ENCODE results near the gene FBLN1.

FBLN1 gene

GRCh38 chr22:45562102-45562501 lies 59.4 kb downstream of the FBLN1 start:
- Histone ChIP-seq H3K27me3 (ENCODE audit: control insufficient read depth in 2 of 2, insufficient read depth in 2 of 2, low read length in 2 of 2) (peaks cover 2% of the 10 kb centered on the region in 2 donors), H3K4me3 (ENCODE audit: low read length in 2 of 2) (no peak overlapping the region), H3K9ac (ENCODE audit: low read depth in 1 of 2, low read length in 2 of 2) (no peak overlapping the region), H3K9me3 (ENCODE audit: control insufficient read depth in 2 of 2, low read length in 2 of 2) (peaks cover 0 to 3% of the 10 kb centered on the region in 2 donors), H3K27ac (ENCODE audit: low read depth in 2 of 2, low read length in 2 of 2) (no peak overlapping the region), H3K36me3 (ENCODE audit: control insufficient read depth in 2 of 2, insufficient read depth in 2 of 2, low read length in 2 of 2) (peaks cover 0 to 5% of the 10 kb centered on the region in 2 donors), H3K4me1 (ENCODE audit: control insufficient read depth in 2 of 2, insufficient read depth in 2 of 2, low read length in 2 of 2) (no peaks in the 10 kb centered on the region)

- H3K27me3 ChIP-seq (ENCODE audit: control insufficient read depth in 2 of 2, insufficient read depth in 2 of 2, low read length in 2 of 2), result peaks cover 2% of the 10 kb centered on the region in 2 donors
Observed at GRCh38 chr22:45562537-45563361, 60.1 kb downstream of the FBLN1 start.

GRCh38 chr22:45563362-45564040 lies 60.8 kb downstream of the FBLN1 start:
- no peak overlapping the region for H3K27ac ChIP-seq (ENCODE audit: low read depth in 2 of 2, low read length in 2 of 2)
- H3K9ac ChIP-seq (ENCODE audit: low read depth in 1 of 2, low read length in 2 of 2), result no peak overlapping the region
- peaks cover 0 to 5% of the 10 kb centered on the region in 2 donors for H3K36me3 ChIP-seq (ENCODE audit: control insufficient read depth in 2 of 2, insufficient read depth in 2 of 2, low read length in 2 of 2)
- no peaks in the 10 kb centered on the region for H3K4me1 ChIP-seq (ENCODE audit: control insufficient read depth in 2 of 2, insufficient read depth in 2 of 2, low read length in 2 of 2)
- H3K9me3 ChIP-seq (ENCODE audit: control insufficient read depth in 2 of 2, low read length in 2 of 2), result peaks cover 0 to 3% of the 10 kb centered on the region in 2 donors
- no peak overlapping the region for H3K4me3 ChIP-seq (ENCODE audit: low read length in 2 of 2)
- H3K27me3 ChIP-seq (ENCODE audit: control insufficient read depth in 2 of 2, insufficient read depth in 2 of 2, low read length in 2 of 2), result peaks cover 2% of the 10 kb centered on the region in 2 donors

More at GRCh38 chr22:45562537-45563361, 60.1 kb downstream of the FBLN1 start:
- no peaks in the 10 kb centered on the region for H3K4me1 ChIP-seq (ENCODE audit: control insufficient read depth in 2 of 2, insufficient read depth in 2 of 2, low read length in 2 of 2)
- no peak overlapping the region for H3K9ac ChIP-seq (ENCODE audit: low read depth in 1 of 2, low read length in 2 of 2)
- no peak overlapping the region for H3K4me3 ChIP-seq (ENCODE audit: low read length in 2 of 2)
- peaks cover 0 to 3% of the 10 kb centered on the region in 2 donors for H3K9me3 ChIP-seq (ENCODE audit: control insufficient read depth in 2 of 2, low read length in 2 of 2)
- no peak overlapping the region for H3K27ac ChIP-seq (ENCODE audit: low read depth in 2 of 2, low read length in 2 of 2)
- peaks cover 0 to 5% of the 10 kb centered on the region in 2 donors for H3K36me3 ChIP-seq (ENCODE audit: control insufficient read depth in 2 of 2, insufficient read depth in 2 of 2, low read length in 2 of 2)

DNA sequence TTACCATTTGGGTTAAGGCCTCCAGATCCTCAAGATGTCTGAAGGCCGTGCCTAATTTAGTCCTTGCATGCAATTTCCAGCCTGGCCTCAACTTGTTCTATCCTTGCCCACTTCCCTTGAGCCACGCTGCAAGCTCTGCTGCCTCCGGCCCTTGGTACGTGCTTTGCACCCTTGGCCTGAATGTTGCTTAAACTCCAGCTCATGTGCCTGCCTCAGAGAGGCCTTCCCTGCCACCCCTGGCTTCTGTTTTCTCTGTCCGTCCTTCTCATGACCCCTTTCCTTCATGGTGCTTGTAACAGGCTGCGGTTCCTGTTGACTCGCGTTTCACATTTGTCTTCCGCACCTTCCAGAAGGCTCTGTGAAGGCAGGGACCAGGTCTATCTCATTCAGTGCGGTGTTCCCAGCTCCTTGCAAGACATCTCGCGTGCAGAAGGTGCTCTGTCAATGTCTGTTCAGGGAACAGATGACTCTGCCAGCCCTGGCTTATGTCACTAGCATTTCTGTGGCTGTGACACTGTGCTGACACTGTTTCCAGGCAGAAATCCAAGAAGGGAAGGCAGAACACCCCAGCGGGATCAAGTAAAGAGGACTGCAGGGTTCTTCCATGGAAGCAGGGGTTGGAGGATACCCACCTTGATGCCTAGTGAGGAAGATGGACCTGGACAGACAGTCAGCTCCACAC lies 61.8 kb downstream of the FBLN1 start:
- no peak overlapping the region for H3K4me3 ChIP-seq (ENCODE audit: low read length in 2 of 2)
- no peak overlapping the region for H3K27ac ChIP-seq (ENCODE audit: low read depth in 2 of 2, low read length in 2 of 2)
- H3K36me3 ChIP-seq (ENCODE audit: control insufficient read depth in 2 of 2, insufficient read depth in 2 of 2, low read length in 2 of 2), result peaks cover 0 to 5% of the 10 kb centered on the region in 2 donors
- peaks cover 0 to 3% of the 10 kb centered on the region in 2 donors for H3K9me3 ChIP-seq (ENCODE audit: control insufficient read depth in 2 of 2, low read length in 2 of 2)
- no peak overlapping the region for H3K9ac ChIP-seq (ENCODE audit: low read depth in 1 of 2, low read length in 2 of 2)
- H3K4me1 ChIP-seq (ENCODE audit: control insufficient read depth in 2 of 2, insufficient read depth in 2 of 2, low read length in 2 of 2), result no peaks in the 10 kb centered on the region
- H3K27me3 ChIP-seq (ENCODE audit: control insufficient read depth in 2 of 2, insufficient read depth in 2 of 2, low read length in 2 of 2), result peaks cover 2% of the 10 kb centered on the region in 2 donors

DNA sequence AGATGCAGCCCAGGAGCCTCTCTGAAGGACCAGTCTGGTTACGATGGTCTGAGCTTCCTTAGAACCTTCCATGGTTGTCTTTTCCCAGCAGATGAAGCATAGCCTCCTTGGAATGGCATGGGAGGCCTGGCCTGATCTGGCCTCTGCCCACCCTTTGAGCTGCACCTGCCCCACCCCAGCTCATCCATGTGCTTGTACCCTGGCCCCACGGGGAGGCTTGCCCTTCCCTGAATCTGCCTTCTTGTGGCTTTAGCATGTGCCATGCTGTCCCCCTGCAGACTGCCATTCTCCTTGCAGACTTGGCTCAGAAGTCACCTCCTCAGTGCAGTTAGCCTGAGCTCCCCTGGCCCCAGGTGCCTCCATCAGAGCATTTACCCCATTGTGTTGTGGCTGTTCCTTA lies 62.5 kb downstream of the FBLN1 start:
- peaks cover 2% of the 10 kb centered on the region in 2 donors for H3K27me3 ChIP-seq (ENCODE audit: control insufficient read depth in 2 of 2, insufficient read depth in 2 of 2, low read length in 2 of 2)
- no peaks in the 10 kb centered on the region for H3K4me1 ChIP-seq (ENCODE audit: control insufficient read depth in 2 of 2, insufficient read depth in 2 of 2, low read length in 2 of 2)
- H3K4me3 ChIP-seq (ENCODE audit: low read length in 2 of 2), result no peak overlapping the region
- peaks cover 0 to 5% of the 10 kb centered on the region in 2 donors for H3K36me3 ChIP-seq (ENCODE audit: control insufficient read depth in 2 of 2, insufficient read depth in 2 of 2, low read length in 2 of 2)
- peaks cover 0 to 3% of the 10 kb centered on the region in 2 donors for H3K9me3 ChIP-seq (ENCODE audit: control insufficient read depth in 2 of 2, low read length in 2 of 2)
- no peak overlapping the region for H3K9ac ChIP-seq (ENCODE audit: low read depth in 1 of 2, low read length in 2 of 2)
- no peak overlapping the region for H3K27ac ChIP-seq (ENCODE audit: low read depth in 2 of 2, low read length in 2 of 2)

- Histone ChIP-seq H3K4me1 (ENCODE audit: control insufficient read depth in 2 of 2, insufficient read depth in 2 of 2, low read length in 2 of 2) (no peaks in the 10 kb centered on the region), H3K9ac (ENCODE audit: low read depth in 1 of 2, low read length in 2 of 2) (no peak overlapping the region), H3K9me3 (ENCODE audit: control insufficient read depth in 2 of 2, low read length in 2 of 2) (no peaks in the 10 kb centered on the region), H3K27ac (ENCODE audit: low read depth in 2 of 2, low read length in 2 of 2) (no peak overlapping the region), H3K27me3 (ENCODE audit: control insufficient read depth in 2 of 2, insufficient read depth in 2 of 2, low read length in 2 of 2) (peaks cover 2% of the 10 kb centered on the region in 2 donors), H3K4me3 (ENCODE audit: low read length in 2 of 2) (no peak overlapping the region), H3K36me3 (ENCODE audit: control insufficient read depth in 2 of 2, insufficient read depth in 2 of 2, low read length in 2 of 2) (peaks cover 0 to 5% of the 10 kb centered on the region in 2 donors)
Observed at GRCh38 chr22:45565973-45566372, 63.3 kb downstream of the FBLN1 start.

GRCh38 chr22:45568213-45568612 lies 65.5 kb downstream of the FBLN1 start:
- Histone ChIP-seq H3K27ac (ENCODE audit: low read depth in 2 of 2, low read length in 2 of 2) (no peak overlapping the region), H3K9me3 (ENCODE audit: control insufficient read depth in 2 of 2, low read length in 2 of 2) (no peaks in the 10 kb centered on the region), H3K36me3 (ENCODE audit: control insufficient read depth in 2 of 2, insufficient read depth in 2 of 2, low read length in 2 of 2) (peaks cover 0 to 5% of the 10 kb centered on the region in 2 donors), H3K9ac (ENCODE audit: low read depth in 1 of 2, low read length in 2 of 2) (no peak overlapping the region), H3K4me3 (ENCODE audit: low read length in 2 of 2) (no peak overlapping the region), H3K4me1 (ENCODE audit: control insufficient read depth in 2 of 2, insufficient read depth in 2 of 2, low read length in 2 of 2) (no peaks in the 10 kb centered on the region), H3K27me3 (ENCODE audit: control insufficient read depth in 2 of 2, insufficient read depth in 2 of 2, low read length in 2 of 2) (peaks cover 2% of the 10 kb centered on the region in 2 donors)

DNA sequence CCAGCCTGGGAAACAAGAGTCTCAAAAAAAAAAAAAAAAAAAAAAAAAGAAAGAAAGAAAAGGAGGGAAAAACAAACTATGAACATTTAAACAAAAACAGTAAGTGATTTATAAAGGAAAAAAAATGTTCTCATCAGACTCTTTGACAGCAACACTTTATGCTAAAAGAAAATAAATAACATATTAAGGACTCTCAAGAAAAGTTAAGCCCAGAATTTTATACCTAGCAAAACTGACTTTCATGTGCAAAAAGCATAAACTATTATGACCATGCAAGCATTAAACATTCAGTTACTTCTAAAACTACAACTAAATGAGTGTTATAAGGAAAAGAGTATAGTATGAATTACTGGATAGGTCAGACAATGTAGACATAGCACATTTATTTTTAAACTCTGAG lies 68.4 kb downstream of the FBLN1 start:
- peaks cover 0 to 2% of the 10 kb centered on the region in 2 donors for H3K27me3 ChIP-seq (ENCODE audit: control insufficient read depth in 2 of 2, insufficient read depth in 2 of 2, low read length in 2 of 2)
- H3K9ac ChIP-seq (ENCODE audit: low read depth in 1 of 2, low read length in 2 of 2), result no peak overlapping the region
- H3K36me3 ChIP-seq (ENCODE audit: control insufficient read depth in 2 of 2, insufficient read depth in 2 of 2, low read length in 2 of 2), result no peaks in the 10 kb centered on the region
- H3K27ac ChIP-seq (ENCODE audit: low read depth in 2 of 2, low read length in 2 of 2), result no peak overlapping the region
- H3K4me1 ChIP-seq (ENCODE audit: control insufficient read depth in 2 of 2, insufficient read depth in 2 of 2, low read length in 2 of 2), result peaks cover 0 to 4% of the 10 kb centered on the region in 2 donors
- no peak overlapping the region for H3K4me3 ChIP-seq (ENCODE audit: low read length in 2 of 2)
- H3K9me3 ChIP-seq (ENCODE audit: control insufficient read depth in 2 of 2, low read length in 2 of 2), result no peaks in the 10 kb centered on the region

DNA sequence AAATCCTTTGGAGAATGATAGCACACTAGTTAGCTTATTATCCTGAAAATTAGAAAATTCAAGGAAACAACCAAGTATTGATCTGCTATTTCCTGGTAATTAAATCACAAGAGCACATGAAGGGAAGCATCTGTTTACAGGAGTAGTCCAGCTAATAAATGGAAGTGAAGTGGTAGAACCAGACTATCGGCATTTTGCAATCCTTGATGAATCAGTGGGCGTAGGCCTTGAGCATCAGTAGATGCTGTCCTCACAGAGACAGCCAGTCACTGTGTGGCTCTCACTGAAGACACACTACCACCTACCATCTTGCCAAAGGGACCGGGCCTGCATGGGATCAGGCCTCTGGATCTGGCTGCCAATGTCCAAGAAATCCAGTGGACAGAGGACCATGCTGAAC lies 69.8 kb downstream of the FBLN1 start:
- H3K4me3 ChIP-seq (ENCODE audit: low read length in 2 of 2), result no peak overlapping the region
- peaks cover 0 to 3% of the 10 kb centered on the region in 2 donors for H3K27me3 ChIP-seq (ENCODE audit: control insufficient read depth in 2 of 2, insufficient read depth in 2 of 2, low read length in 2 of 2)
- H3K27ac ChIP-seq (ENCODE audit: low read depth in 2 of 2, low read length in 2 of 2), result no peak overlapping the region
- no peak overlapping the region for H3K9ac ChIP-seq (ENCODE audit: low read depth in 1 of 2, low read length in 2 of 2)
- H3K4me1 ChIP-seq (ENCODE audit: control insufficient read depth in 2 of 2, insufficient read depth in 2 of 2, low read length in 2 of 2), result peaks cover 0 to 4% of the 10 kb centered on the region in 2 donors
- no peaks in the 10 kb centered on the region for H3K36me3 ChIP-seq (ENCODE audit: control insufficient read depth in 2 of 2, insufficient read depth in 2 of 2, low read length in 2 of 2)
- no peaks in the 10 kb centered on the region for H3K9me3 ChIP-seq (ENCODE audit: control insufficient read depth in 2 of 2, low read length in 2 of 2)

Measured in mucosa of rectum (tissue), 2 donors.